Measurements from ENCODE around the gene SLC15A2. TPM values are rescaled to one million over a fixed set of nuclear protein-coding genes. Genes with fewer than 3 reads are reported as not detected.

Gene SLC15A2
- total RNA-seq, 1 donor, result 0.18 TPM

- DNase-seq (ENCODE audit: low read depth), result no peak
- no peak overlapping the region for H3K4me3 ChIP-seq (ENCODE audit: low read depth, low read length)
- TF ChIP-seq CTCF (IDR thresholded peaks at IDR 0.05; ENCODE audit: insufficient read depth, low read length), result no peak
These were observed 98.7 kb downstream of the SLC15A2 start for GRCh38 chr3:121992601-121993560.

Other genes with a start within 250 kb of the SLC15A2 start
- gene HCLS1, start 233.5 kb upstream of the SLC15A2 start, total RNA-seq (ENCODE audit: low replicate concordance), result 2.7 and 7.5 TPM in 2 replicates
- gene GOLGB1, start 144.7 kb upstream of the SLC15A2 start, total RNA-seq (ENCODE audit: low replicate concordance), result 63.2 and 153 TPM in 2 replicates
- gene IQCB1, start 59.3 kb upstream of the SLC15A2 start, total RNA-seq (ENCODE audit: low replicate concordance), result 7.4 and 19.5 TPM in 2 replicates
- gene EAF2, start 59.2 kb upstream of the SLC15A2 start, total RNA-seq (ENCODE audit: low replicate concordance), result 2.1 and 2.3 TPM in 2 replicates
- not detected in 2 replicates for gene ILDR1, start 127.8 kb downstream of the SLC15A2 start, total RNA-seq (ENCODE audit: low replicate concordance)
- gene CD86, start 161.0 kb downstream of the SLC15A2 start, total RNA-seq (ENCODE audit: low replicate concordance), result not detected in 2 replicates